GM10266 (cell line): ENCODE data around the gene RPN2.

ENCODE experiments used
- DNase-seq: peaks from one replicate; pipeline ENCODE4 v3.0.0; 2012; ENCODE audit errors: extremely low spot score
- TF ChIP-seq, protein P1 (sequence below): IDR thresholded peaks from 2 replicates; pipeline ENCODE4 v1.5.1; 2012; ENCODE audit warnings: mild to moderate bottlenecking, low read depth; ENCODE audit not compliant: control insufficient read depth, insufficient read depth; ENCODE audit errors: missing control alignments

RPN2 gene

GRCh38 chr20:37276494-37277252 lies 97.5 kb downstream of the RPN2 start:
- peak; percentile 60 for DNase-seq
- TF ChIP-seq, protein P1, sequence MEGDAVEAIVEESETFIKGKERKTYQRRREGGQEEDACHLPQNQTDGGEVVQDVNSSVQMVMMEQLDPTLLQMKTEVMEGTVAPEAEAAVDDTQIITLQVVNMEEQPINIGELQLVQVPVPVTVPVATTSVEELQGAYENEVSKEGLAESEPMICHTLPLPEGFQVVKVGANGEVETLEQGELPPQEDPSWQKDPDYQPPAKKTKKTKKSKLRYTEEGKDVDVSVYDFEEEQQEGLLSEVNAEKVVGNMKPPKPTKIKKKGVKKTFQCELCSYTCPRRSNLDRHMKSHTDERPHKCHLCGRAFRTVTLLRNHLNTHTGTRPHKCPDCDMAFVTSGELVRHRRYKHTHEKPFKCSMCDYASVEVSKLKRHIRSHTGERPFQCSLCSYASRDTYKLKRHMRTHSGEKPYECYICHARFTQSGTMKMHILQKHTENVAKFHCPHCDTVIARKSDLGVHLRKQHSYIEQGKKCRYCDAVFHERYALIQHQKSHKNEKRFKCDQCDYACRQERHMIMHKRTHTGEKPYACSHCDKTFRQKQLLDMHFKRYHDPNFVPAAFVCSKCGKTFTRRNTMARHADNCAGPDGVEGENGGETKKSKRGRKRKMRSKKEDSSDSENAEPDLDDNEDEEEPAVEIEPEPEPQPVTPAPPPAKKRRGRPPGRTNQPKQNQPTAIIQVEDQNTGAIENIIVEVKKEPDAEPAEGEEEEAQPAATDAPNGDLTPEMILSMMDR, result peak; percentile 65

- TF ChIP-seq, protein P1, result no peak
- DNase-seq, result no peak
Observed at GRCh38 chr20:37277253-37277593, 98.1 kb downstream of the RPN2 start.

DNA sequence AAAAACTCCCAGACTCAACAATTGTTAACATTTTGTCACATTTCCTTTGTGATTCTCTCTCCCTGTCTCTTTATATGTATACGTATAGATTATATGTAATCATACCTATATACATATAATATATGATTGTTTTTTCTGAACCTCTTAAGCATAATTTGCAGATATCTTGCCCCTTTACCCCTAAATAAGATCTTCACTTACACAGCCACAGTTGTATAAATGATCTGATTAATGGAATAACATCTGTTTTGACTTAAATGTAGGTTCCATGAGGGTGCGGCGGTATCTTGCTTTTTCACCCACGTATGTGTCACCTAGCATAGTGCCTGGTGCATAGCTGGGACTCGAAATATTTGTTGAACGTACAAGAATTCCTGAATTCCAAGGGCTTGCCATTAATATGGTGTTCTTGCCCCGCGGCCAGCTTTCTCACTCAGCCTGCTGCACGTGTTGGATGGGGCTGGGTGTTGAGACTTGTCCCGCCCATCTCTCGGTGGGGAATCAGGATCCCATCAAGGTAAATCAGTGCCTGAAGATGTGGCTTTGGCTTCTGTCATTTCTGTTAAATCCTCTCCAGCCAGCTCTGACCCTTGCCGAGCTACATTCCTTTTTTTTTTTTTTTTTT lies 99.9 kb downstream of the RPN2 start:
- no peak for DNase-seq
- TF ChIP-seq, protein P1, result no peak

DNA sequence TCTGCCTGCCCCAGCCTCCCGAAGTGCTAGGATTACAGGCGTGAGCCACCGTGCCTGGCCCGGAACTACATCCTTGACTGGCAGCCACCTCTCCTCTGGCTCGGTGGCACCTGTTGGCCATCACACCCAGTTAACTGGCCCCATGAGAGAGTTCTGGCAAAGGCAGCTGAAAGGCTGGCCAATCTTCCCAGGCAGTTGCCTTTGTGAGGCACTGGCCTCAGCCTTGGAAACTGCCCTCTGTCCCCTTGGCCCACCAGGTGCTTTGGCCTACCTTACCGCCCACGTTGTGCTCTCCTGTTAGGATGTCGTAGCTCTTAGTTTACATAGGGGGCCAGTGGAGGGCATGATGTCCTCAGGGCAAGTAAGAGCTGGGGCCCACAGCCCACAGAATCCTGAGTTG lies 100.7 kb downstream of the RPN2 start:
- TF ChIP-seq, protein P1, result no peak
- no peak for DNase-seq

- TF ChIP-seq, protein P1, result no peak
- no peak for DNase-seq
Observed at GRCh38 chr20:37280403-37280802, 101.3 kb downstream of the RPN2 start.

DNA sequence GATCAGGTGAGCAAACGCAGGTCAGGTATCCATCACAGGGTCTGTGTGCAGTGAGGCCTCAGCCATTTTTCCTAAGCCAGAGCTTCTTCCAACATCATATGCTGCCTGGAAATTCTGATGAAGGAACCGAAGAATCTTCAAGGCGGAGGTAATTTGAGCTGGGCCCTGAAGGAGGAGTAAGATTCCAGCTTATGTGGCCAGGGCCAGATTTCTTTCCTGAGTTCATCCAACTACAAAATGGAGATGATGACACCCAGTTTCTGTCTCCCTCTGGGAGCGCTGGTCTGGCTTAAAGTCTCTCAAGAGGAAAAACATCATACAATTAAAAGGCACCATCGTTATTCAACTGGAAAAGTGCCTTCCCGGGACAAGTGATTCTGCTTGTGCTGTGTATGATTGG lies 103.4 kb downstream of the RPN2 start:
- TF ChIP-seq, protein P1, result peak; percentile 7
- no peak for DNase-seq

- no peak for DNase-seq
- TF ChIP-seq, protein P1, result no peak
Observed at GRCh38 chr20:37283530-37284195, 104.5 kb downstream of the RPN2 start.
